ENCODE measurements around the gene CHD2.

DNA sequence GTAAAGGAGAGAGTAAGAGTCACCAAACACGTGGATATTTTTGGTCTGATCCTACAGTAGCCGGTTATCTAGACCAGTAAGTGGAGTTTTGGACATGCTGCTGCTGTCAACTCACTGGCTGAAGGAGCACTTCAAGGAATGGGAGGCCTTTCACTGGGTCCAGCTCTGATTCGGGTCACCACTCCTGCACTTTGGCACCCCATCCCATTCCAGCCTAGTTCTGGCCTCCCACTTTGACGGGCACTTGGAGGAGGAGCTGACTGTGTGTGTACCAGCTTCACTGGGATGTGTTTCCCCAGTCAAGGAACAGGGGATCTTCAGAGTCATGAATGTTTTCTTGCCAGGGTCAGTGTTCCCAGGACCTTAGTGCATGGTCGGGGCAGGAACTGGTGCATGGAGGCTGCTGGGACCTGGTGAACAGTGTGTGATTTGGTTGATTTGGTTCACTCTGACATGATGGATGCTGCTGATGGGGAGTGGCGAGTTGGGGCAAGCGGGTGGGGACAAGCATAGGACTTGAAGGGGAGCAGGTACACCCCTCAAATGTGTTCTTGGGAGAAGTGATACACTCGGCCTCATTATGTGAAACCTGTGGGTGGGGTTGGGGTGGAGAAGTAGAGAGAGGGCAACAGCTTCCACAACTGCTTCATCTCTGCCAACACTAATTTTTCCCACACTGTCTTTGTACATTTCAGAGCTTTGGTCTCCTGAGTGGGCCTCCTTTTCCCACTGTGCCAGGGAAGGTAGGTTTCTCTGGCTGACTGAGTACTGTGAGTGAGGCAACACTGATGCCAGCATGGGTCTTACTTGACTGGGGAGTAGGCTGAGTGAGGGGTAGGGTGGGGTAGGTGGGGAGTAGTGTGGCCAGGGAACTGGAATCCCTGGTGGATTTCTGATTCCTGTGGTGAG, 124.8 kb downstream of the CHD2 start:
- TF ChIP-seq ZNF274 (IDR thresholded peaks at IDR 0.05; ENCODE audit: low read depth, low read length) (no peak), YY1 (IDR thresholded peaks at IDR 0.05; ENCODE audit: insufficient read depth, insufficient read length) (no peak)

Measured in NT2/D1 (cell line).